ENCODE results near the gene TAMALIN.

GRCh38 chr12:51960890-51961289 lies 45.9 kb upstream of the TAMALIN start:
- TF ChIP-seq CTCF (conservative IDR thresholded peaks at IDR 0.05; ENCODE audit: low read length): no peak
- TF ChIP-seq EZH2phosphoT487 (IDR thresholded peaks at IDR 0.05; ENCODE audit: borderline replicate concordance): no peak
